Measurements from ENCODE around the gene PTPRT. TPM values are rescaled to one million over a fixed set of nuclear protein-coding genes. Genes with fewer than 3 reads are reported as not detected.

PTPRT gene
- total and polyA plus RNA-seq, 2 experiments from 2014 or later = not detected

DNA sequence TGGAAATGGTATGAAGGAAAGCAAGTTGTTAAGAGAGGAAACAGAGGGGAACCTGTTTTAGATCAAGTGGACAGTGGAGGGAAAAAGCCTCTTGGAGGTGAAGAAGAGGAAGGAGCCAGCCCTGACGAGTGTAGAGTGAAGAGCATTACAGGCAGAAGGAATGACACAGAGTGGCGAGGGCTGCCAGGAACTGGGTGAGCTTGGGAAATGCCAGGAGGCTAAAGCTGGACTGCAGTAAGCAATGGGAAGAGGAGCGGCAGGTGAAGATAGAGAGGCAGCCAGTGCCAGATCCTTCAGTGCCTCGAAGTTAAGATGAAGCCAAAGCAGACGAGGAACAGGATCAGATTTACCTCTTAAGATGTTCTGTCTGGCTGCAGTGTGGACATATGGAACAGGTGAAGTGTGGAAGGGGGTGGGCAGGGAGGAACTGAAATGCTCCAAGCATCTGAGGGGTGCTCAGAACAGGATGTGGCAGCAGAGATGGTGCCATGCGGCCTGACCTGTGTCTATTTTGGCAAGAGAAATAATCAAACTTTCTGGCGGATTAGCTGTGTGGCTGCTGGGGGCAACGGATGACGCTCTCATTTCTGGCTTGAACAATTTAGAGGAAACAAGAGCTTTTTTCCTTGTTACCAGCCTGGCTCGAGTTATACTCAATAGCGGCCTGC, 748.4 kb downstream of the PTPRT start (continued):
- TF ChIP-seq, protein P1, sequence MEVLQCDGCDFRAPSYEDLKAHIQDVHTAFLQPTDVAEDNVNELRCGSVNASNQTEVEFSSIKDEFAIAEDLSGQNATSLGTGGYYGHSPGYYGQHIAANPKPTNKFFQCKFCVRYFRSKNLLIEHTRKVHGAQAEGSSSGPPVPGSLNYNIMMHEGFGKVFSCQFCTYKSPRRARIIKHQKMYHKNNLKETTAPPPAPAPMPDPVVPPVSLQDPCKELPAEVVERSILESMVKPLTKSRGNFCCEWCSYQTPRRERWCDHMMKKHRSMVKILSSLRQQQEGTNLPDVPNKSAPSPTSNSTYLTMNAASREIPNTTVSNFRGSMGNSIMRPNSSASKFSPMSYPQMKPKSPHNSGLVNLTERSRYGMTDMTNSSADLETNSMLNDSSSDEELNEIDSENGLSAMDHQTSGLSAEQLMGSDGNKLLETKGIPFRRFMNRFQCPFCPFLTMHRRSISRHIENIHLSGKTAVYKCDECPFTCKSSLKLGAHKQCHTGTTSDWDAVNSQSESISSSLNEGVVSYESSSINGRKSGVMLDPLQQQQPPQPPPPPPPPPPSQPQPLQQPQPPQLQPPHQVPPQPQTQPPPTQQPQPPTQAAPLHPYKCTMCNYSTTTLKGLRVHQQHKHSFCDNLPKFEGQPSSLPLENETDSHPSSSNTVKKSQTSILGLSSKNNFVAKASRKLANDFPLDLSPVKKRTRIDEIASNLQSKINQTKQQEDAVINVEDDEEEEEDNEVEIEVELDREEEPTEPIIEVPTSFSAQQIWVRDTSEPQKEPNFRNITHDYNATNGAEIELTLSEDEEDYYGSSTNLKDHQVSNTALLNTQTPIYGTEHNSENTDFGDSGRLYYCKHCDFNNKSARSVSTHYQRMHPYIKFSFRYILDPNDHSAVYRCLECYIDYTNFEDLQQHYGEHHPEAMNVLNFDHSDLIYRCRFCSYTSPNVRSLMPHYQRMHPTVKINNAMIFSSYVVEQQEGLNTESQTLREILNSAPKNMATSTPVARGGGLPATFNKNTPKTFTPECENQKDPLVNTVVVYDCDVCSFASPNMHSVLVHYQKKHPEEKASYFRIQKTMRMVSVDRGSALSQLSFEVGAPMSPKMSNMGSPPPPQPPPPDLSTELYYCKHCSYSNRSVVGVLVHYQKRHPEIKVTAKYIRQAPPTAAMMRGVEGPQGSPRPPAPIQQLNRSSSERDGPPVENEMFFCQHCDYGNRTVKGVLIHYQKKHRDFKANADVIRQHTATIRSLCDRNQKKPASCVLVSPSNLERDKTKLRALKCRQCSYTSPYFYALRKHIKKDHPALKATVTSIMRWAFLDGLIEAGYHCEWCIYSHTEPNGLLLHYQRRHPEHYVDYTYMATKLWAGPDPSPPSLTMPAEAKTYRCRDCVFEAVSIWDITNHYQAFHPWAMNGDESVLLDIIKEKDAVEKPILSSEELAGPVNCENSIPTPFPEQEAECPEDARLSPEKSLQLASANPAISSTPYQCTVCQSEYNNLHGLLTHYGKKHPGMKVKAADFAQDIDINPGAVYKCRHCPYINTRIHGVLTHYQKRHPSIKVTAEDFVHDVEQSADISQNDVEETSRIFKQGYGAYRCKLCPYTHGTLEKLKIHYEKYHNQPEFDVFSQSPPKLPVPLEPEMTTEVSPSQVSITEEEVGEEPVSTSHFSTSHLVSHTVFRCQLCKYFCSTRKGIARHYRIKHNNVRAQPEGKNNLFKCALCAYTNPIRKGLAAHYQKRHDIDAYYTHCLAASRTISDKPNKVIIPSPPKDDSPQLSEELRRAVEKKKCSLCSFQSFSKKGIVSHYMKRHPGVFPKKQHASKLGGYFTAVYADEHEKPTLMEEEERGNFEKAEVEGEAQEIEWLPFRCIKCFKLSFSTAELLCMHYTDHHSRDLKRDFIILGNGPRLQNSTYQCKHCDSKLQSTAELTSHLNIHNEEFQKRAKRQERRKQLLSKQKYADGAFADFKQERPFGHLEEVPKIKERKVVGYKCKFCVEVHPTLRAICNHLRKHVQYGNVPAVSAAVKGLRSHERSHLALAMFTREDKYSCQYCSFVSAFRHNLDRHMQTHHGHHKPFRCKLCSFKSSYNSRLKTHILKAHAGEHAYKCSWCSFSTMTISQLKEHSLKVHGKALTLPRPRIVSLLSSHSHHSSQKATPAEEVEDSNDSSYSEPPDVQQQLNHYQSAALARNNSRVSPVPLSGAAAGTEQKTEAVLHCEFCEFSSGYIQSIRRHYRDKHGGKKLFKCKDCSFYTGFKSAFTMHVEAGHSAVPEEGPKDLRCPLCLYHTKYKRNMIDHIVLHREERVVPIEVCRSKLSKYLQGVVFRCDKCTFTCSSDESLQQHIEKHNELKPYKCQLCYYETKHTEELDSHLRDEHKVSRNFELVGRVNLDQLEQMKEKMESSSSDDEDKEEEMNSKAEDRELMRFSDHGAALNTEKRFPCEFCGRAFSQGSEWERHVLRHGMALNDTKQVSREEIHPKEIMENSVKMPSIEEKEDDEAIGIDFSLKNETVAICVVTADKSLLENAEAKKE (CRISPR knock-in tag; IDR thresholded peaks at IDR 0.05) = no peak

DNA sequence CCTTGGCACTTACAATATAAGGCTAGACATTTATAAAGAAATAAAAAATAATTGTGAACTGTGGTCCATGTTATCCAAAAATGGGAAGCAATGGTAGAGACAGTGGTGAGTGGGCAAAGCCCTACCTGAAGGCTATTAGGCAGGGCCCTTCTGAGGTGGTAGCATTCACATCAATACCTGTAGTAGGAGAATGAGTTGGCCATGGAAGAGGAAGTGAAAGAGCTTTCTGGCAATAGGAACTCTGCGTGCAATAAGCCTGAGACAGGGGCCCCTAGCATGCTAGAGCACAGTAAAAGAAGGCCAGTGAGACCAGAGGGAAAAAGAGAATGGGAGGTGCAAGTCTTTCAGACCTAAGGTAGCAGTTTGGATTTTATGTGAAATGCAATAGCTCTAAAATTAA, 754.5 kb downstream of the PTPRT start:
- Histone ChIP-seq H3K4me3 (no peak overlapping the region), H3K4me1 (ENCODE audit: insufficient read depth) (no peaks in the 10 kb centered on the region), H2AFZ (no peak overlapping the region), H3K79me2 (replicated peaks; ENCODE audit: insufficient read depth) (no peaks in the 10 kb centered on the region), H3K27ac (ENCODE audit: low read depth) (no peak overlapping the region), H3K36me3 (ENCODE audit: insufficient read depth) (no peaks in the 10 kb centered on the region), H4K20me1 (replicated peaks; ENCODE audit: insufficient read depth) (no peaks in the 10 kb centered on the region), H3F3A (replicated peaks; ENCODE audit: low read depth) (no peaks in the 10 kb centered on the region), H3K27me3 (ENCODE audit: insufficient read depth) (no peaks in the 10 kb centered on the region), H3K4me2 (no peak overlapping the region), H3K9me2 (ENCODE audit: insufficient read depth) (no peaks in the 10 kb centered on the region)
- H3K9me3 Mint-ChIP-seq = peaks cover 97% of the 10 kb centered on the region
- no peaks in the 10 kb centered on the region for H3K4me1 Mint-ChIP-seq
- no peaks in the 10 kb centered on the region for H3K27me3 Mint-ChIP-seq (ENCODE audit: insufficient read depth, low read depth, poor library complexity)
- ATAC-seq = no peak
- DNase-seq (ENCODE audit: low spot score) = no peak
- H3K27ac Mint-ChIP-seq = no peak overlapping the region
- peaks cover 29% of the 10 kb centered on the region; the same call in 2 of the 3 replicates for H3K36me3 Mint-ChIP-seq (ENCODE audit: low read depth)
- no peak overlapping the region for H3K4me3 Mint-ChIP-seq
- TF ChIP-seq, protein P2, sequence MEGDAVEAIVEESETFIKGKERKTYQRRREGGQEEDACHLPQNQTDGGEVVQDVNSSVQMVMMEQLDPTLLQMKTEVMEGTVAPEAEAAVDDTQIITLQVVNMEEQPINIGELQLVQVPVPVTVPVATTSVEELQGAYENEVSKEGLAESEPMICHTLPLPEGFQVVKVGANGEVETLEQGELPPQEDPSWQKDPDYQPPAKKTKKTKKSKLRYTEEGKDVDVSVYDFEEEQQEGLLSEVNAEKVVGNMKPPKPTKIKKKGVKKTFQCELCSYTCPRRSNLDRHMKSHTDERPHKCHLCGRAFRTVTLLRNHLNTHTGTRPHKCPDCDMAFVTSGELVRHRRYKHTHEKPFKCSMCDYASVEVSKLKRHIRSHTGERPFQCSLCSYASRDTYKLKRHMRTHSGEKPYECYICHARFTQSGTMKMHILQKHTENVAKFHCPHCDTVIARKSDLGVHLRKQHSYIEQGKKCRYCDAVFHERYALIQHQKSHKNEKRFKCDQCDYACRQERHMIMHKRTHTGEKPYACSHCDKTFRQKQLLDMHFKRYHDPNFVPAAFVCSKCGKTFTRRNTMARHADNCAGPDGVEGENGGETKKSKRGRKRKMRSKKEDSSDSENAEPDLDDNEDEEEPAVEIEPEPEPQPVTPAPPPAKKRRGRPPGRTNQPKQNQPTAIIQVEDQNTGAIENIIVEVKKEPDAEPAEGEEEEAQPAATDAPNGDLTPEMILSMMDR (conservative IDR thresholded peaks at IDR 0.05; ENCODE audit: low read depth in 2 of 2) = no peak
- TF ChIP-seq POLR2AphosphoS5 (IDR thresholded peaks at IDR 0.05; ENCODE audit: low read depth) (no peak), NANOG (IDR thresholded peaks at IDR 0.05; ENCODE audit: borderline replicate concordance) (no peak), REST (IDR thresholded peaks at IDR 0.05; ENCODE audit: unreplicated experiment) (no peak), STAT1 (IDR thresholded peaks at IDR 0.05; ENCODE audit: unreplicated experiment) (no peak)
